Hepatocyte (in vitro differentiated cells): ENCODE measurements around the gene CCDC34. TPM values are rescaled to one million over a fixed set of nuclear protein-coding genes. Genes with fewer than 3 reads are reported as not detected.

Source experiments
- DNase-seq: peaks from one replicate; pipeline ENCODE4 v3.0.0-alpha.2; 2016; ENCODE audit warnings: low spot score
- H2AFZ ChIP-seq: fragments of 200-600 bp; sonication (generic); 2 replicates; pipeline ENCODE4 v1.6.0; 2016; ENCODE audit warnings: antibody characterized with exemption, mild to moderate bottlenecking
- H3K27ac ChIP-seq: fragments of 200-600 bp; sonication (generic); 2 replicates; pipeline ENCODE4 v1.5.1; 2016; ENCODE audit warnings: mild to moderate bottlenecking
- H3K27me3 ChIP-seq: fragments of 200-600 bp; sonication (generic); 2 replicates; pipeline ENCODE4 v1.6.1; 2016
- H3K36me3 ChIP-seq: fragments of 200-600 bp; sonication (generic); replicated peaks from 2 replicates; pipeline ENCODE4 v1.5.1; 2016; ENCODE audit warnings: low read depth; ENCODE audit not compliant: insufficient read depth
- H3K4me1 ChIP-seq: fragments of 200-600 bp; sonication (generic); 2 replicates; pipeline ENCODE4 v1.5.1; 2016; ENCODE audit warnings: mild to moderate bottlenecking, moderate library complexity; ENCODE audit not compliant: insufficient read depth
- H3K4me2 ChIP-seq: fragments of 200-600 bp; sonication (generic); 2 replicates; pipeline ENCODE4 v1.6.0; 2016
- H3K4me3 ChIP-seq: fragments of 200-600 bp; sonication (generic); 2 replicates; pipeline ENCODE4 v1.5.1; 2016; ENCODE audit warnings: mild to moderate bottlenecking
- H3K79me2 ChIP-seq: fragments of 200-600 bp; sonication (generic); 2 replicates; pipeline ENCODE4 v1.6.0; 2017; ENCODE audit warnings: mild to moderate bottlenecking
- H3K9me2 ChIP-seq: fragments of 200-600 bp; sonication (generic); replicated peaks from 2 replicates; pipeline ENCODE4 v1.6.0; 2017; ENCODE audit warnings: mild to moderate bottlenecking; ENCODE audit not compliant: insufficient read depth
- H3K9me3 ChIP-seq: fragments of 200-600 bp; sonication (generic); 2 replicates; pipeline ENCODE4 v1.5.1; 2016; ENCODE audit warnings: low read depth, mild to moderate bottlenecking
- H4K20me1 ChIP-seq: fragments of 200-600 bp; sonication (generic); 2 replicates; pipeline ENCODE4 v1.6.0; 2016; ENCODE audit warnings: mild to moderate bottlenecking; ENCODE audit not compliant: insufficient read depth, poor library complexity, severe bottlenecking
- EZH2 ChIP-seq: fragments of 200-600 bp; sonication (generic); IDR thresholded peaks from 2 replicates; pipeline ENCODE4 v1.6.1; 2016; ENCODE audit warnings: antibody characterized with exemption, mild to moderate bottlenecking, borderline replicate concordance
- EZH2phosphoT487 ChIP-seq: fragments of 200-600 bp; sonication (generic); IDR thresholded peaks from one replicate; pipeline ENCODE4 v1.6.1; 2018; ENCODE audit warnings: antibody characterized with exemption, mild to moderate bottlenecking, low read depth, moderate library complexity; ENCODE audit not compliant: unreplicated experiment, severe bottlenecking
- WGBS: methylation state at CpG from one replicate; pipeline ENCODE4 v1.1.6; 2016; ENCODE audit warnings: low lambda C conversion rate; ENCODE audit errors: missing lambda C conversion rate; 5-methylcytosine and 5-hydroxymethylcytosine counted together
- polyA plus RNA-seq: library from polyadenylated mRNA; unstranded; fragments of >200 nt; fragmentation: Nextera tagmentation; extraction: Ambion mirVana; gene quantifications from 2 replicates; pipeline ENCODE4 v1.2.1, GENCODE V29; 2016
- total RNA-seq: library from RNA; depleted of rRNA; stranded (reverse); fragments of >200 nt; gene quantifications from 2 replicates; pipeline ENCODE4 v1.2.3, GENCODE V29; 2014
- TF ChIP-seq, protein P1 (sequence below): fragments of 200-600 bp; sonication (generic); IDR thresholded peaks from 2 replicates; pipeline ENCODE4 v1.5.1; 2016; ENCODE audit warnings: antibody characterized with exemption, mild to moderate bottlenecking; ENCODE audit not compliant: poor library complexity

The CCDC34 gene
- total and polyA plus RNA-seq, 2 experiments from 2014 or later = 6.0 to 7.5 TPM

DNA sequence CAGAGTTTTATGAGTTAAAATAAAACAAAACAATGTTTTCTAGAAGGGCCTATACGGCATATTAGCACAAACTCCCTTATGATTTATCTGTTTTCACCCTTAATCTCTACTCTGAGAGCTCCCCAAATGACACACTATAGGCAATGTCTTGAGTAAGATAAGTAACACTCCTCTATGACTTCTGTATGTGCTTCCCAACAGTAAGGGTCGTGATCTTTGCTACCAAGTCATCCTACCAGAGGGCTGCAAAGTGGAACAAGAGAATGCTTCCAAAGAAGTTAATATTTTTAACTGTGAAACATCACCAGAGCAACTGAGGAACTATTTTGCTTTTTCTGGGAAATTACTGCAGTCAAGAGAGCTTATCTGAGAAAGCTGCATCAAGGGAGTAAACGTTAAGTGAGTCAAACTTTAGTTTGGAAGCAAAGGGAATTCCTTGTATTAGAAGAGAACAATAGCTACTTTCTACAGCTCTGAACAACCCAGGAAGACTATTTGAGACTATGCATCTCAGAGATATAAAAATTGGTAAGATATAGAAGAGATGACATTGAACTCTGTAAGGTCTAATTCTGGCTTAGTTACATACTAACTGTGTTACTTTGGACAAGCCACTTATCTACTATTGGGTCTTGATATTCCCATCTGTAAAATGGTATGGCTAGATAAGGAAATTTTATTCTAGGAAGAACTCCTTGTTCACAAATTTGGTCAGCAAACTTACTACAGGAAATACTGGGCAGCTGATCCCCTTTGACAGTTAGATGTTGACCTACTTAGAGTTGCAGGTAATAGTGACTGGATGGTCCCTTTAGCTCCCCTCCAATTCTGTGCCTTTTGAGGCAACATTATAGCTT, 43.7 kb upstream of the CCDC34 start:
- Histone ChIP-seq H3K27ac (no peak overlapping the region), H3K27me3 (no peaks in the 10 kb centered on the region), H3K4me2 (no peak overlapping the region), H3K9me3 (no peaks in the 10 kb centered on the region), H3K9me2 (no peaks in the 10 kb centered on the region), H4K20me1 (no peaks in the 10 kb centered on the region), H2AFZ (no peak overlapping the region), H3K79me2 (peaks cover 86% of the 10 kb centered on the region), H3K36me3 (no peaks in the 10 kb centered on the region), H3K4me3 (no peak overlapping the region), H3K4me1 (peaks cover 11% of the 10 kb centered on the region)
- no peak for DNase-seq
- WGBS = 74% methylated on average over 3 of the region's 3 CpGs
- TF ChIP-seq EZH2phosphoT487 (no peak), EZH2 (no peak)
- TF ChIP-seq, protein P1, sequence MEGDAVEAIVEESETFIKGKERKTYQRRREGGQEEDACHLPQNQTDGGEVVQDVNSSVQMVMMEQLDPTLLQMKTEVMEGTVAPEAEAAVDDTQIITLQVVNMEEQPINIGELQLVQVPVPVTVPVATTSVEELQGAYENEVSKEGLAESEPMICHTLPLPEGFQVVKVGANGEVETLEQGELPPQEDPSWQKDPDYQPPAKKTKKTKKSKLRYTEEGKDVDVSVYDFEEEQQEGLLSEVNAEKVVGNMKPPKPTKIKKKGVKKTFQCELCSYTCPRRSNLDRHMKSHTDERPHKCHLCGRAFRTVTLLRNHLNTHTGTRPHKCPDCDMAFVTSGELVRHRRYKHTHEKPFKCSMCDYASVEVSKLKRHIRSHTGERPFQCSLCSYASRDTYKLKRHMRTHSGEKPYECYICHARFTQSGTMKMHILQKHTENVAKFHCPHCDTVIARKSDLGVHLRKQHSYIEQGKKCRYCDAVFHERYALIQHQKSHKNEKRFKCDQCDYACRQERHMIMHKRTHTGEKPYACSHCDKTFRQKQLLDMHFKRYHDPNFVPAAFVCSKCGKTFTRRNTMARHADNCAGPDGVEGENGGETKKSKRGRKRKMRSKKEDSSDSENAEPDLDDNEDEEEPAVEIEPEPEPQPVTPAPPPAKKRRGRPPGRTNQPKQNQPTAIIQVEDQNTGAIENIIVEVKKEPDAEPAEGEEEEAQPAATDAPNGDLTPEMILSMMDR = no peak

DNA sequence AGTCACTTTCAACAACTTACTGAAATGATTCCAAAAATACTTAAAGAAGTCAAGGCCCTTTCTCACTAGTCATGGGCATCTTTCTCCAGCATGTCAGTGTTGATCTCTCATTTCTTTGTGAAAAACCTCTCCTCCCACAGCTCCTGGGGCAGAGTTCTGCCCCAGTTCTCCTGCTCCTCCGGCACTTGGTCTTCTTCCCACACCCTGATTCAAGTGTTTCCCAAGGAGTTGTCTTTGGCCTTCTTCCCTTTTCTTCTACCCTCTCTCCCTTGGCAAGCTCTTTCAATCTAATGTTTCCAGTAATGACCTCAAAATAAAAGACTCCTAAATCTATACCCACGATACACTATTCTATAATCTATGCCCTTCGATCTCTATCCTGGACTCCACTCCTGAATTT, 42.1 kb upstream of the CCDC34 start:
- H4K20me1 ChIP-seq = no peaks in the 10 kb centered on the region
- H2AFZ ChIP-seq = no peak overlapping the region
- no peak overlapping the region for H3K27ac ChIP-seq
- H3K4me2 ChIP-seq = no peak overlapping the region
- peaks cover 19% of the 10 kb centered on the region for H3K4me1 ChIP-seq
- TF ChIP-seq EZH2phosphoT487 = no peak
- TF ChIP-seq, protein P1 = no peak
- no peak for TF ChIP-seq EZH2
- H3K36me3 ChIP-seq = no peaks in the 10 kb centered on the region
- DNase-seq = no peak
- H3K9me3 ChIP-seq = no peaks in the 10 kb centered on the region
- no peaks in the 10 kb centered on the region for H3K27me3 ChIP-seq
- H3K79me2 ChIP-seq = peaks cover 81% of the 10 kb centered on the region
- no peaks in the 10 kb centered on the region for H3K9me2 ChIP-seq
- H3K4me3 ChIP-seq = no peak overlapping the region
- WGBS = 99% methylated on average over 3 of the region's 3 CpGs

DNA sequence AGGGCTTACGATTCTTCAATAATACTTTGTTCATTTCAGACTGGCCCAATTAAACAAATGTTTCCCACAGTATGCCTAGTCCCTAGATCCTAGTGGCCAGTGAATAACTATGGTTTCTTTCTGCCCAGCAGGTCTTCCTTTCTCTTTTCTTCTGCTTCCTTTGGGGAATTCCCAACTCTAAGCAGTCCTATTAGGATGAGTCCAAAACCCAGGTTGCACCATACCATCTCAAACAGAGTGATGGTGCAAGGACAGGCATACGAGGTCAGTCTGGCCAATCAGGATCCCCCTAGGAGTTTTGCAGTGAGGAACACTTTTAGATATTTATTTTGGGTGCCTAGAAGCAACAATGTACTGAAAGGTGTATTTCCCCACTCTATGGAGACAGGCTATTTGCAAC, 41.4 kb upstream of the CCDC34 start:
- H3K9me3 ChIP-seq = no peaks in the 10 kb centered on the region
- no peaks in the 10 kb centered on the region for H3K9me2 ChIP-seq
- TF ChIP-seq EZH2 (no peak), EZH2phosphoT487 (no peak)
- TF ChIP-seq, protein P1 = no peak
- H3K4me3 ChIP-seq = no peak overlapping the region
- H3K27me3 ChIP-seq = no peaks in the 10 kb centered on the region
- WGBS = 100% methylated on average over 2 of the region's 2 CpGs
- DNase-seq = no peak
- peaks cover 82% of the 10 kb centered on the region for H3K79me2 ChIP-seq
- H2AFZ ChIP-seq = no peak overlapping the region
- H3K4me2 ChIP-seq = no peak overlapping the region
- H4K20me1 ChIP-seq = no peaks in the 10 kb centered on the region
- no peaks in the 10 kb centered on the region for H3K36me3 ChIP-seq
- H3K4me1 ChIP-seq = peaks cover 19% of the 10 kb centered on the region
- H3K27ac ChIP-seq = peak overlapping the region; percentile 9
